ENCODE results near the gene SHROOM1.

SHROOM1 gene

GRCh38 chr5:132782101-132782500 lies 48.3 kb downstream of the SHROOM1 start:
- Histone ChIP-seq H3K4me1 (ENCODE audit: insufficient read depth, low read length) (no peaks in the 10 kb centered on the region), H3K27me3 (ENCODE audit: insufficient read depth, low read length) (peaks cover 28% of the 10 kb centered on the region)

GRCh38 chr5:132781029-132781428 lies 49.4 kb downstream of the SHROOM1 start:
- peaks cover 28% of the 10 kb centered on the region for H3K27me3 ChIP-seq (ENCODE audit: insufficient read depth, low read length)
- peaks cover under 1% of the 10 kb centered on the region for H3K4me1 ChIP-seq (ENCODE audit: insufficient read depth, low read length)
- no peaks in the 10 kb centered on the region for H3K36me3 ChIP-seq (ENCODE audit: insufficient read depth, low read length)
- no peak overlapping the region for H3K4me3 ChIP-seq (ENCODE audit: low read length)
- H2AFZ ChIP-seq (ENCODE audit: low read depth, low read length) = no peak overlapping the region
- H3K9me3 ChIP-seq (ENCODE audit: low read length) = no peaks in the 10 kb centered on the region

More at GRCh38 chr5:132782101-132782500, 48.3 kb downstream of the SHROOM1 start:
- Histone ChIP-seq H2AFZ (ENCODE audit: low read depth, low read length) (no peak overlapping the region), H3K4me3 (ENCODE audit: low read length) (no peak overlapping the region), H3K36me3 (ENCODE audit: insufficient read depth, low read length) (no peaks in the 10 kb centered on the region), H3K9me3 (ENCODE audit: low read length) (peaks cover 4% of the 10 kb centered on the region)

DNA sequence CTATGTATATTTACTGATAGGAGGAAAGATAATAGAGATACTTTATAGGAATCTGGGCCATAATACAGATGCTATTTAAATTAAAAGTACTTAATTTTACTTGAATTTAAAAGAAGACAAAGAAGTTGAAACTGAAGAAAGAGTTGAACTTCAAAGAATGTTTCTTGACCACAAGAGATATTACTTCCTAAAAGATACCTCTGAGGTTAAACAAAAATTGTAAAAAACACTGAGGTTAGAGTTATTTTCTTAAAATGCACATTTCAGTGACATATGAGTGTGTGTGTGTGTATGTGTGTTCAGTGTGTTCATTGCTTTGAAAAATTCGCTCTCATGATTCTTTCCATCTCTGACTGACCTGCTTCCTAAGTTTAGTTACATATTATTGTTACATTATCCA lies 49.9 kb downstream of the SHROOM1 start:
- H3K4me1 ChIP-seq (ENCODE audit: insufficient read depth, low read length) = peaks cover 5% of the 10 kb centered on the region
- H3K36me3 ChIP-seq (ENCODE audit: insufficient read depth, low read length) = no peaks in the 10 kb centered on the region
- H3K27me3 ChIP-seq (ENCODE audit: insufficient read depth, low read length) = peaks cover 28% of the 10 kb centered on the region
- H3K9me3 ChIP-seq (ENCODE audit: low read length) = no peaks in the 10 kb centered on the region
- no peak overlapping the region for H2AFZ ChIP-seq (ENCODE audit: low read depth, low read length)
- H3K4me3 ChIP-seq (ENCODE audit: low read length) = no peak overlapping the region

GRCh38 chr5:132779961-132780360 lies 50.5 kb downstream of the SHROOM1 start:
- no peak overlapping the region for H2AFZ ChIP-seq (ENCODE audit: low read depth, low read length)
- no peak overlapping the region for H3K4me3 ChIP-seq (ENCODE audit: low read length)
- peaks cover 28% of the 10 kb centered on the region for H3K27me3 ChIP-seq (ENCODE audit: insufficient read depth, low read length)
- peaks cover 12% of the 10 kb centered on the region for H3K4me1 ChIP-seq (ENCODE audit: insufficient read depth, low read length)
- H3K36me3 ChIP-seq (ENCODE audit: insufficient read depth, low read length) = no peaks in the 10 kb centered on the region
- H3K9me3 ChIP-seq (ENCODE audit: low read length) = no peaks in the 10 kb centered on the region

DNA sequence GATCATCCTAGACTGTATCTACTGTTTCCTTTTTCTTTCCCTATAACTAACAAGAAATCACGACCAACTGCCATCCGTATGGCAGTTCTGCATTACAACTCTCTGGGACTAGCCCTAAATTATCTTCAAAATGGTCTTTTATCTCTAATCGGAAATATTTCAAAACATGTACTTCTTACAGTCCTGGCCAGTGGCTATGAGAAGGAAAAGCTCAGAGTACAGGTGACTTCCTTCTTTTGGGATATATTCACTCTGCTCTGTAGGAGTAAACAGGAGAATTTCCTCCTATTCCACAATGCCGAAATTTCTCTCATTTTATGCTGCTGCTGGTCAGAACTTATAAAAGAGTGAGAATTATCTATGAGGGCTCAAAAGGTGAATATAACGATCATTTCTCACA lies 51.6 kb downstream of the SHROOM1 start:
- Histone ChIP-seq H3K27me3 (ENCODE audit: insufficient read depth, low read length) (peaks cover 28% of the 10 kb centered on the region), H3K36me3 (ENCODE audit: insufficient read depth, low read length) (no peaks in the 10 kb centered on the region), H3K4me3 (ENCODE audit: low read length) (no peak overlapping the region), H2AFZ (ENCODE audit: low read depth, low read length) (no peak overlapping the region), H3K9me3 (ENCODE audit: low read length) (no peaks in the 10 kb centered on the region), H3K4me1 (ENCODE audit: insufficient read depth, low read length) (peaks cover 14% of the 10 kb centered on the region)

GRCh38 chr5:132778129-132778528 lies 52.3 kb downstream of the SHROOM1 start:
- Histone ChIP-seq H3K36me3 (ENCODE audit: insufficient read depth, low read length) (no peaks in the 10 kb centered on the region), H3K27me3 (ENCODE audit: insufficient read depth, low read length) (peaks cover 26% of the 10 kb centered on the region), H3K9me3 (ENCODE audit: low read length) (no peaks in the 10 kb centered on the region), H3K4me3 (ENCODE audit: low read length) (no peak overlapping the region), H3K4me1 (ENCODE audit: insufficient read depth, low read length) (peaks cover 14% of the 10 kb centered on the region), H2AFZ (ENCODE audit: low read depth, low read length) (peak overlapping the region; percentile 96)

DNA sequence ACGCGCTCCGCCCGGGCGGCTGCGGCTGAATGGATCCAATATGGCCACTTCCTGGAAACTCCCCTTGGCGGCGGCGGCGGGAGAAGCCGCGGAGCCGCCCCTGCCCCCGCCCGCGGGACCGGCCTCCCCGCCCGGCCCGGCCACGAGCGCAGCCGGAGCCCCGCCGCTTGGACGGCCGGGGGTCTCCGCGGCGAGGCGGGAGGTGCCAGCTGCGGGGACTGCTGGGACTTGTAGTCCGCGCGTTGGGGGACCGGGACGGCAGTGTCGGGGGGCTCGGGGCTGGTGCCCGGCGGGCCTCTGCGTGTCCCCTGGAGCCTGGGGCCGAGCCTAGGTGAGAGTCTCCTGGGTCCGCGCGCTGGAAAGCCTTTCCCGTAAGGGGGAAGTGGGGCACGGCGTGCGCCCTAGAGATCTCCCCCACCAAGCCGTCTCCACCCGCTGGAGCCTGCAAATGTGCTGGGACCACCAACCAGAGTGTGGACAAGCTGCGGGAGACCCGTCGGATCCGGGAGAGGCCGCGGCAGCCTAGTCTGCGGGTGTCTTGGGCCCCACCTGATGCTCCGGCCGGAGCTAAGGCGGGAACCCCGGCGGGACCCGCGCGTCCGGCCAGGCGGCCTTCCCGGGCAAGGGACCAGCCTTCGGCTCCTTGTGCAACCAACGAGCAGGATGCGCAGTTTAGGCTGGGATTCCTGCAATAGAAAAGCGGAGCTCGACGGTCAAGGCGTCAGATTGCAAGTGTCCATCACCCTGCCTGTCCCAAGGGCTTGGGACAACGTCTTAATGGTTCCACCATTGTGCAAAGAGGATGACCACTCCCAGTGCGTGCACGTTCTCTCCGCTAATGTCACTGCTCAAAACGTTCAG lies 53.0 kb downstream of the SHROOM1 start, which contains the start of gene SEPTIN8:
Gene SEPTIN8 (minus strand): TSS at position 31 of the 861 bp plus-strand sequence. CDS start 102 bp downstream, outside the sequence.
- H3K27me3 ChIP-seq (ENCODE audit: insufficient read depth, low read length) = peaks cover 22% of the 10 kb centered on the region
- H3K9me3 ChIP-seq (ENCODE audit: low read length) = no peaks in the 10 kb centered on the region
- peak within 1 kb of the TSS; percentile 69 for H3K4me3 ChIP-seq (ENCODE audit: low read length)
- peaks cover 14% of the 10 kb centered on the region for H3K4me1 ChIP-seq (ENCODE audit: insufficient read depth, low read length)
- H3K36me3 ChIP-seq (ENCODE audit: insufficient read depth, low read length) = no peaks in the 10 kb centered on the region
- peak within 1 kb of the TSS; percentile 96 for H2AFZ ChIP-seq (ENCODE audit: low read depth, low read length)

DNA sequence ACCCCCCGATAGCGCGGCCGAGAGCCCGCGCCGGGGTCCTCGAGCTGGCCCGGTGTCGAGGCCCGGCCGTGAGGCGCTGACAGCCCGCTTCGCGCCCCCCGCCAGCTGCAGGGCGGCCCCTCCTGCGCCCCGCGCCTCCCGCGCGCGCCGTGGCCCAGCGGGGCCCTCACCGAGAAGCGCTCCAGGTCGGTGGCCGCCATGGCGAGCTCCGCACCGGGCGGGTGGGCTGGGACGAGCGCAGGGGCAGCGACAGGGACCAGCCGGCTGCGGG lies 53.6 kb downstream of the SHROOM1 start:
- no peaks in the 10 kb centered on the region for H3K36me3 ChIP-seq (ENCODE audit: insufficient read depth, low read length)
- H3K4me1 ChIP-seq (ENCODE audit: insufficient read depth, low read length) = peaks cover 14% of the 10 kb centered on the region
- peak overlapping the region; percentile 69 for H3K4me3 ChIP-seq (ENCODE audit: low read length)
- H3K9me3 ChIP-seq (ENCODE audit: low read length) = no peaks in the 10 kb centered on the region
- H2AFZ ChIP-seq (ENCODE audit: low read depth, low read length) = peak overlapping the region; percentile 96
- peaks cover 18% of the 10 kb centered on the region for H3K27me3 ChIP-seq (ENCODE audit: insufficient read depth, low read length)

GRCh38 chr5:132776131-132776937 lies 54.1 kb downstream of the SHROOM1 start:
- no peaks in the 10 kb centered on the region for H3K36me3 ChIP-seq (ENCODE audit: insufficient read depth, low read length)
- peak overlapping the region; percentile 96 for H2AFZ ChIP-seq (ENCODE audit: low read depth, low read length)
- peaks cover 14% of the 10 kb centered on the region for H3K4me1 ChIP-seq (ENCODE audit: insufficient read depth, low read length)
- peaks cover 14% of the 10 kb centered on the region for H3K27me3 ChIP-seq (ENCODE audit: insufficient read depth, low read length)
- no peaks in the 10 kb centered on the region for H3K9me3 ChIP-seq (ENCODE audit: low read length)
- peak overlapping the region; percentile 69 for H3K4me3 ChIP-seq (ENCODE audit: low read length)

- peak overlapping the region; percentile 69 for H3K4me3 ChIP-seq (ENCODE audit: low read length)
- H3K9me3 ChIP-seq (ENCODE audit: low read length) = no peaks in the 10 kb centered on the region
- H3K4me1 ChIP-seq (ENCODE audit: insufficient read depth, low read length) = peaks cover 14% of the 10 kb centered on the region
- no peaks in the 10 kb centered on the region for H3K36me3 ChIP-seq (ENCODE audit: insufficient read depth, low read length)
- H3K27me3 ChIP-seq (ENCODE audit: insufficient read depth, low read length) = peaks cover 11% of the 10 kb centered on the region
- no peak overlapping the region for H2AFZ ChIP-seq (ENCODE audit: low read depth, low read length)
Measured at GRCh38 chr5:132775476-132775961, 54.9 kb downstream of the SHROOM1 start.

- Histone ChIP-seq H2AFZ (ENCODE audit: low read depth, low read length) (no peak overlapping the region), H3K4me3 (ENCODE audit: low read length) (no peak overlapping the region), H3K9me3 (ENCODE audit: low read length) (no peaks in the 10 kb centered on the region), H3K27me3 (ENCODE audit: insufficient read depth, low read length) (peaks cover 10% of the 10 kb centered on the region), H3K36me3 (ENCODE audit: insufficient read depth, low read length) (no peaks in the 10 kb centered on the region), H3K4me1 (ENCODE audit: insufficient read depth, low read length) (peaks cover 14% of the 10 kb centered on the region)
Measured at GRCh38 chr5:132774896-132775295, 55.6 kb downstream of the SHROOM1 start.

- Histone ChIP-seq H2AFZ (ENCODE audit: low read depth, low read length) (no peak overlapping the region), H3K36me3 (ENCODE audit: insufficient read depth, low read length) (no peaks in the 10 kb centered on the region), H3K4me1 (ENCODE audit: insufficient read depth, low read length) (peaks cover 14% of the 10 kb centered on the region), H3K4me3 (ENCODE audit: low read length) (no peak overlapping the region), H3K27me3 (ENCODE audit: insufficient read depth, low read length) (peaks cover 6% of the 10 kb centered on the region), H3K9me3 (ENCODE audit: low read length) (no peaks in the 10 kb centered on the region)
Measured at GRCh38 chr5:132774406-132774805, 56.0 kb downstream of the SHROOM1 start.
